HG02938 (cell line): ENCODE data around the gene SMG9.
"Not testable (repeated sequence)": the region's sequence is repeated elsewhere in the genome, so short reads cannot be mapped to it uniquely, and the experiment has no call there.

Experiments used
- ATAC-seq: cut with Tn5 transposase; IDR thresholded peaks from one replicate; pipeline ENCODE4 v1.9.1; 2021; ENCODE audit warnings: mild to moderate bottlenecking, moderate library complexity; ENCODE audit not compliant: unreplicated experiment

Gene SMG9

GRCh38 chr19:43695985-43696704, 58.6 kb downstream of the SMG9 start:
- no peak for ATAC-seq

GRCh38 chr19:43694553-43694952, 60.2 kb downstream of the SMG9 start:
- no peak for ATAC-seq

GRCh38 chr19:43692877-43693276, 61.9 kb downstream of the SMG9 start:
- ATAC-seq = no peak

GRCh38 chr19:43692385-43692784, 62.4 kb downstream of the SMG9 start:
- no peak for ATAC-seq

- ATAC-seq = no peak
Observed at GRCh38 chr19:43691755-43692154, 63.0 kb downstream of the SMG9 start.

- ATAC-seq = no peak
Observed at GRCh38 chr19:43690890-43691289, 63.9 kb downstream of the SMG9 start.

GRCh38 chr19:43690444-43690843, 64.3 kb downstream of the SMG9 start:
- ATAC-seq = no peak

GRCh38 chr19:43688059-43688701, 66.6 kb downstream of the SMG9 start:
- no peak for ATAC-seq

- ATAC-seq = no peak
Observed at GRCh38 chr19:43687660-43687997, 67.1 kb downstream of the SMG9 start.

- no peak for ATAC-seq
Observed at GRCh38 chr19:43684326-43684725, 70.4 kb downstream of the SMG9 start.

GRCh38 chr19:43683905-43684304, 70.9 kb downstream of the SMG9 start:
- ATAC-seq = no peak

GRCh38 chr19:43682824-43683661, 71.7 kb downstream of the SMG9 start:
- ATAC-seq = no peak

GRCh38 chr19:43682269-43682668, 72.5 kb downstream of the SMG9 start:
- not testable (repeated sequence) for ATAC-seq

- ATAC-seq = no peak
Observed at GRCh38 chr19:43681821-43682220, 72.9 kb downstream of the SMG9 start.

- ATAC-seq = no peak
Observed at GRCh38 chr19:43678512-43679261, 76.1 kb downstream of the SMG9 start.
